Stimulated activated CD4-positive, alpha-beta T cell treated with anti-CD3 and anti-CD28 coated beads, TNF-alpha, amount 100 ng/mL, for 48 hours (primary cell): ENCODE measurements around the gene MAN2B2.

Source experiments
- DNase-seq, 3 donors: peaks; one replicate each; pipeline ENCODE4 v3.0.0-alpha.2; 2020; ENCODE audit warnings: low read depth in 3 of 3

MAN2B2 gene

GRCh38 chr4:6567218-6567617 lies 7.8 kb upstream of the MAN2B2 start:
- no peak for DNase-seq

GRCh38 chr4:6568148-6568547 lies 6.8 kb upstream of the MAN2B2 start:
- DNase-seq = no peak

GRCh38 chr4:6568689-6569332 lies 6.2 kb upstream of the MAN2B2 start:
- DNase-seq = no peak

- DNase-seq = no peak
These were observed 3.4 kb upstream of the MAN2B2 start for GRCh38 chr4:6571608-6572007.

- no peak for DNase-seq
These were observed 1.4 kb upstream of the MAN2B2 start for GRCh38 chr4:6573551-6573950.

GRCh38 chr4:6573986-6574746 lies 823 bp upstream of the MAN2B2 start:
- DNase-seq = no peak

- no peak for DNase-seq
These were observed 683 bp downstream of the MAN2B2 start for GRCh38 chr4:6575503-6576240.

- DNase-seq = no peak
These were observed 1.5 kb downstream of the MAN2B2 start for GRCh38 chr4:6576512-6576911.

GRCh38 chr4:6576932-6577331 lies 1.9 kb downstream of the MAN2B2 start:
- DNase-seq = no peak

GRCh38 chr4:6577409-6577808 lies 2.4 kb downstream of the MAN2B2 start:
- no peak for DNase-seq

- no peak for DNase-seq
These were observed 3.2 kb downstream of the MAN2B2 start for GRCh38 chr4:6578221-6578620.

- DNase-seq = no peak
These were observed 5.4 kb downstream of the MAN2B2 start for GRCh38 chr4:6580353-6580752.

GRCh38 chr4:6581566-6582121 lies 6.7 kb downstream of the MAN2B2 start:
- no peak for DNase-seq

GRCh38 chr4:6582889-6583490 lies 8.0 kb downstream of the MAN2B2 start:
- DNase-seq = no peak

- DNase-seq = no peak
These were observed 9.9 kb downstream of the MAN2B2 start for GRCh38 chr4:6584865-6585264.

- DNase-seq = no peak
These were observed 11.8 kb downstream of the MAN2B2 start for GRCh38 chr4:6586715-6587325.

GRCh38 chr4:6589444-6589843 lies 14.5 kb downstream of the MAN2B2 start:
- DNase-seq = no peak

- no peak for DNase-seq
These were observed 16.3 kb downstream of the MAN2B2 start for GRCh38 chr4:6591313-6591712.

- DNase-seq = no peak
These were observed 16.8 kb downstream of the MAN2B2 start for GRCh38 chr4:6591781-6592180.

GRCh38 chr4:6592804-6593563 lies 18.0 kb downstream of the MAN2B2 start:
- no peak for DNase-seq

- DNase-seq = no peak
These were observed 19.4 kb downstream of the MAN2B2 start for GRCh38 chr4:6594341-6594740.
